SK-N-SH (cell line): Measurements from ENCODE around the gene TMPRSS13. TPM values are rescaled to one million over a fixed set of nuclear protein-coding genes. Genes with fewer than 3 reads are reported as not detected.

Experiments
- CTCF ChIA-PET: fragments of 300-600, 350-600 bp; formaldehyde crosslinking; extraction: SDS; loops from one replicate; lab custom pipeline; 2021; lab: Yijun Ruan, JAX
- POLR2A ChIA-PET: fragments of 350-600 bp; sonication (Branson Sonifier 250); formaldehyde crosslinking; extraction: SDS; loops from one replicate; lab custom pipeline; 2020; ENCODE audit warnings: antibody characterized with exemption, inconsistent platforms; lab: Yijun Ruan, JAX
- DNase-seq: peaks from one replicate; pipeline ENCODE4 v3.0.0; 2012
- H2AFZ ChIP-seq: fragments of 200-600 bp; sonication (generic); 2 replicates; pipeline ENCODE4 v1.8.1; 2016; ENCODE audit warnings: antibody characterized with exemption, mild to moderate bottlenecking, low read depth
- H3F3A ChIP-seq: fragments of 200-600 bp; sonication (generic); replicated peaks from 2 replicates; pipeline ENCODE3; 2016; ENCODE audit warnings: antibody characterized with exemption, mild to moderate bottlenecking; ENCODE audit not compliant: insufficient read depth
- H3K27ac ChIP-seq, 2 experiments: fragments of 200-500 bp in 1 of 2; fragments of 200-600 bp in 1 of 2; sonication (Bioruptor generic) in 1 of 2; sonication (generic), shearing (Covaris generic) in 1 of 2; 2 replicates each; pipeline versions ENCODE4 v1.5.1 to v1.6.1; 2014 to 2016; ENCODE audit warnings: low read depth in 2 of 2, inconsistent platforms in 1 of 2, low read length in 1 of 2, mild to moderate bottlenecking in 1 of 2, mixed read lengths in 1 of 2
- H3K27me3 ChIP-seq: fragments of 200-600 bp; sonication (generic), shearing (Covaris generic); 2 replicates; pipeline ENCODE4 v1.6.1; 2016; ENCODE audit warnings: mixed run types; ENCODE audit not compliant: insufficient read depth
- H3K36me3 ChIP-seq, 2 experiments: fragments of 200-500 bp in 1 of 2; fragments of 200-600 bp in 1 of 2; sonication (Bioruptor generic) in 1 of 2; sonication (generic) in 1 of 2; replicated peaks in 1 of 2; 2 replicates each; pipeline versions ENCODE3 to v1.5.1; 2014 to 2016; ENCODE audit warnings: low read length in 1 of 2, mild to moderate bottlenecking in 1 of 2; ENCODE audit not compliant: insufficient read depth in 2 of 2, control insufficient read depth in 1 of 2
- H3K4me1 ChIP-seq, 2 experiments: fragments of 200-500 bp in 1 of 2; fragments of 200-600 bp in 1 of 2; sonication (Bioruptor generic) in 1 of 2; sonication (generic), shearing (Covaris generic) in 1 of 2; 2 replicates each; pipeline versions ENCODE4 v1.5.1 to v1.6.1; 2014 to 2016; ENCODE audit warnings: low read depth in 1 of 2, low read length in 1 of 2, mixed run types in 1 of 2; ENCODE audit not compliant: insufficient read depth in 2 of 2, control insufficient read depth in 1 of 2
- H3K4me2 ChIP-seq: fragments of 200-600 bp; sonication (generic), shearing (Covaris generic); 2 replicates; pipeline ENCODE4 v1.6.1; 2017; ENCODE audit warnings: mixed run types
- H3K4me3 ChIP-seq, 2 experiments: fragments of 200-500 bp in 1 of 2; fragments of 200-600 bp in 1 of 2; sonication (Bioruptor generic) in 1 of 2; sonication (generic), shearing (Covaris generic) in 1 of 2; 2 replicates each; pipeline versions ENCODE4 v1.5.1 to v1.8.1; 2014 to 2016; ENCODE audit warnings: low read depth in 2 of 2, inconsistent platforms in 1 of 2, low read length in 1 of 2, mild to moderate bottlenecking in 1 of 2, mixed read lengths in 1 of 2, moderate library complexity in 1 of 2
- H3K79me2 ChIP-seq: fragments of 200-600 bp; sonication (generic); 2 replicates; pipeline ENCODE4 v1.8.1; 2017; ENCODE audit warnings: mild to moderate bottlenecking; ENCODE audit not compliant: insufficient read depth
- H3K9ac ChIP-seq: fragments of 200-600 bp; sonication (generic); 2 replicates; pipeline ENCODE4 v1.6.1; 2017; ENCODE audit warnings: mixed run types
- H3K9me2 ChIP-seq: fragments of 200-600 bp; sonication (generic); 2 replicates; pipeline ENCODE4 v1.6.1; 2017; ENCODE audit warnings: mixed run types
- H3K9me3 ChIP-seq: fragments of 200-600 bp; sonication (generic); 2 replicates; pipeline ENCODE4 v1.6.1; 2017; ENCODE audit warnings: mixed run types, mild to moderate bottlenecking, moderate library complexity
- H4K20me1 ChIP-seq: fragments of 200-600 bp; sonication (generic); 2 replicates; pipeline ENCODE4 v1.6.1; 2017; ENCODE audit warnings: mild to moderate bottlenecking, mixed run types; ENCODE audit not compliant: insufficient read depth
- ELF1 ChIP-seq: IDR thresholded peaks from 2 replicates; pipeline ENCODE4 v1.4.0; 2012
- GABPA ChIP-seq: IDR thresholded peaks from 2 replicates; pipeline ENCODE4 v1.4.0; 2012; ENCODE audit warnings: low read depth, mild to moderate bottlenecking
- IRF3 ChIP-seq: fragments of 150-350 bp; IDR thresholded peaks from 2 replicates; pipeline ENCODE4 v1.6.1; 2016; ENCODE audit warnings: mild to moderate bottlenecking, low read depth, low read length
- JUND ChIP-seq: IDR thresholded peaks from 2 replicates; pipeline ENCODE4 v1.4.0; 2012
- MAX ChIP-seq: IDR thresholded peaks from 2 replicates; pipeline ENCODE4 v1.4.0; 2012; ENCODE audit warnings: low read depth
- MXI1 ChIP-seq: IDR thresholded peaks from 2 replicates; pipeline ENCODE4 v1.6.1; 2012; ENCODE audit warnings: mild to moderate bottlenecking, low read depth, low read length, improper control_type of control experiment
- RAD21 ChIP-seq: IDR thresholded peaks from 2 replicates; pipeline ENCODE4 v1.6.1; 2012; ENCODE audit warnings: mild to moderate bottlenecking, low read length
- RCOR1 ChIP-seq: fragments of 150-350 bp; IDR thresholded peaks from 2 replicates; pipeline ENCODE4 v1.6.1; 2017; ENCODE audit warnings: antibody characterized with exemption, low read length
- RXRA ChIP-seq: IDR thresholded peaks from 2 replicates; pipeline ENCODE4 v1.4.0; 2012; ENCODE audit warnings: low read depth, mild to moderate bottlenecking, borderline replicate concordance
- SMC3 ChIP-seq: IDR thresholded peaks from 2 replicates; pipeline ENCODE4 v1.6.1; 2012; ENCODE audit warnings: low read depth, low read length, improper control_type of control experiment
- TCF12 ChIP-seq: IDR thresholded peaks from 2 replicates; pipeline ENCODE4 v1.4.0; 2012
- TEAD4 ChIP-seq: IDR thresholded peaks from 2 replicates; pipeline ENCODE4 v1.4.0; 2012; ENCODE audit warnings: mild to moderate bottlenecking, borderline replicate concordance; ENCODE audit not compliant: insufficient read depth
- USF2 ChIP-seq: fragments of 150-350 bp; IDR thresholded peaks from 2 replicates; pipeline ENCODE4 v1.6.1; 2017; ENCODE audit warnings: antibody characterized with exemption, low read length, low read depth, borderline replicate concordance
- YY1 ChIP-seq: IDR thresholded peaks from 2 replicates; pipeline ENCODE4 v1.4.0; 2012; ENCODE audit warnings: low read depth, mild to moderate bottlenecking
- WGBS: methylation state at CpG from one replicate; pipeline ENCODE4 v1.1.6; 2017; ENCODE audit warnings: low lambda C conversion rate; 5-methylcytosine and 5-hydroxymethylcytosine counted together
- polyA plus RNA-seq, 3 experiments: library from polyadenylated mRNA; depleted of rRNA; stranded (reverse); fragments of >200 nt; gene quantifications; 2 replicates each; pipeline ENCODE4 v1.2.3, GENCODE V29; 2012
- TF ChIP-seq, protein P1 (sequence below): IDR thresholded peaks from 2 replicates; pipeline ENCODE4 v1.6.1; 2012; ENCODE audit warnings: mild to moderate bottlenecking, low read depth, low read length, moderate library complexity
- TF ChIP-seq, protein P2 (sequence below): IDR thresholded peaks from 2 replicates; pipeline ENCODE4; 2012
- TF ChIP-seq, protein P3 (sequence below): fragments of 200-600 bp; sonication (generic); IDR thresholded peaks from 2 replicates; pipeline ENCODE4 v1.6.1; 2017; ENCODE audit warnings: antibody characterized with exemption, mild to moderate bottlenecking, moderate library complexity

Gene TMPRSS13
- polyA plus RNA-seq, 1 of the 3 experiments (the other 2 are of a cell fraction), result not detected

DNA sequence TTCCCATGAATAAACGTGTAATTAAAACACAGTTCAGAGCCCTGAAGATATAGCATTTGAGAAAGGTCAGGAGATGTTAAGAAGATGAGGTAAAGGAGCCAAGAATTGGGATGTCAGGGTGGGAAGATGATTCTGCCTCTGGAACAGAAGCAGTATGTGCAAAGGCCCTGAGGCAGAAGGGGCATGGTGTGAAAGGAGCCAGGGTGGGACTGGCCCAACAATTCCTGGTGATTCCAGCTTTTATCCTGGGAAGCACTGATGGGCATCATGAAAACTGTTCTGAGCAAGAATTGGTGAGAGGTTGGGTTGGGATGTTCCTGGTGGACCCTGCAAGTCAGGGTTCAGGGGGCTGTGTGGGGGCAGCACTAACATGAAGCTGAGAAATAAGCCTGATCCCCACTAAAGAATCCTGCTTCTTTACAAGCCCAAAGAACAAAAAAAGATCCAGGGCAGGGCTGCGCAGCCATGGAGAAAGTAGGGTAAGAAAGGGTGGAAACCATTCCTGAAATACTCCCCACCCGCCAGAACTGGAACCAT, 50.2 kb downstream of the TMPRSS13 start:
- H3K4me3 ChIP-seq, result no peak overlapping the region
- H3K9me2 ChIP-seq, result no peaks in the 10 kb centered on the region
- no peaks in the 10 kb centered on the region for H4K20me1 ChIP-seq
- no peaks in the 10 kb centered on the region for H3F3A ChIP-seq
- H3K9ac ChIP-seq, result no peak overlapping the region
- no peak overlapping the region for H3K4me2 ChIP-seq
- no peak for DNase-seq
- CTCF ChIA-PET, result interaction anchor here (1.0 to 4.1 kb wide), 2 partner anchors 12 to 68 kb away, joined by 3 to 31 read pairs; no protein-coding TSS in a partner anchor
- WGBS, result 54% methylated on average over 3 of the region's 3 CpGs
- no peaks in the 10 kb centered on the region for H3K36me3 ChIP-seq
- no peak for TF ChIP-seq MXI1
- TF ChIP-seq, protein P1, sequence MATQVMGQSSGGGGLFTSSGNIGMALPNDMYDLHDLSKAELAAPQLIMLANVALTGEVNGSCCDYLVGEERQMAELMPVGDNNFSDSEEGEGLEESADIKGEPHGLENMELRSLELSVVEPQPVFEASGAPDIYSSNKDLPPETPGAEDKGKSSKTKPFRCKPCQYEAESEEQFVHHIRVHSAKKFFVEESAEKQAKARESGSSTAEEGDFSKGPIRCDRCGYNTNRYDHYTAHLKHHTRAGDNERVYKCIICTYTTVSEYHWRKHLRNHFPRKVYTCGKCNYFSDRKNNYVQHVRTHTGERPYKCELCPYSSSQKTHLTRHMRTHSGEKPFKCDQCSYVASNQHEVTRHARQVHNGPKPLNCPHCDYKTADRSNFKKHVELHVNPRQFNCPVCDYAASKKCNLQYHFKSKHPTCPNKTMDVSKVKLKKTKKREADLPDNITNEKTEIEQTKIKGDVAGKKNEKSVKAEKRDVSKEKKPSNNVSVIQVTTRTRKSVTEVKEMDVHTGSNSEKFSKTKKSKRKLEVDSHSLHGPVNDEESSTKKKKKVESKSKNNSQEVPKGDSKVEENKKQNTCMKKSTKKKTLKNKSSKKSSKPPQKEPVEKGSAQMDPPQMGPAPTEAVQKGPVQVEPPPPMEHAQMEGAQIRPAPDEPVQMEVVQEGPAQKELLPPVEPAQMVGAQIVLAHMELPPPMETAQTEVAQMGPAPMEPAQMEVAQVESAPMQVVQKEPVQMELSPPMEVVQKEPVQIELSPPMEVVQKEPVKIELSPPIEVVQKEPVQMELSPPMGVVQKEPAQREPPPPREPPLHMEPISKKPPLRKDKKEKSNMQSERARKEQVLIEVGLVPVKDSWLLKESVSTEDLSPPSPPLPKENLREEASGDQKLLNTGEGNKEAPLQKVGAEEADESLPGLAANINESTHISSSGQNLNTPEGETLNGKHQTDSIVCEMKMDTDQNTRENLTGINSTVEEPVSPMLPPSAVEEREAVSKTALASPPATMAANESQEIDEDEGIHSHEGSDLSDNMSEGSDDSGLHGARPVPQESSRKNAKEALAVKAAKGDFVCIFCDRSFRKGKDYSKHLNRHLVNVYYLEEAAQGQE, result no peak
- no peak for TF ChIP-seq IRF3
- TF ChIP-seq YY1, result no peak
- TF ChIP-seq USF2, result no peak
- TF ChIP-seq MAX, result no peak
- TF ChIP-seq TCF12, result no peak
- no peak for TF ChIP-seq TEAD4
- no peak for TF ChIP-seq RAD21
- no peak for TF ChIP-seq RCOR1
- TF ChIP-seq GABPA, result no peak
- TF ChIP-seq SMC3, result no peak
- no peak for TF ChIP-seq JUND
- TF ChIP-seq, protein P2, sequence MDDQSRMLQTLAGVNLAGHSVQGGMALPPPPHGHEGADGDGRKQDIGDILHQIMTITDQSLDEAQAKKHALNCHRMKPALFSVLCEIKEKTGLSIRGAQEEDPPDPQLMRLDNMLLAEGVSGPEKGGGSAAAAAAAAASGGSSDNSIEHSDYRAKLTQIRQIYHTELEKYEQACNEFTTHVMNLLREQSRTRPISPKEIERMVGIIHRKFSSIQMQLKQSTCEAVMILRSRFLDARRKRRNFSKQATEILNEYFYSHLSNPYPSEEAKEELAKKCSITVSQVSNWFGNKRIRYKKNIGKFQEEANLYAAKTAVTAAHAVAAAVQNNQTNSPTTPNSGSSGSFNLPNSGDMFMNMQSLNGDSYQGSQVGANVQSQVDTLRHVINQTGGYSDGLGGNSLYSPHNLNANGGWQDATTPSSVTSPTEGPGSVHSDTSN, result no peak
- TF ChIP-seq, protein P3, sequence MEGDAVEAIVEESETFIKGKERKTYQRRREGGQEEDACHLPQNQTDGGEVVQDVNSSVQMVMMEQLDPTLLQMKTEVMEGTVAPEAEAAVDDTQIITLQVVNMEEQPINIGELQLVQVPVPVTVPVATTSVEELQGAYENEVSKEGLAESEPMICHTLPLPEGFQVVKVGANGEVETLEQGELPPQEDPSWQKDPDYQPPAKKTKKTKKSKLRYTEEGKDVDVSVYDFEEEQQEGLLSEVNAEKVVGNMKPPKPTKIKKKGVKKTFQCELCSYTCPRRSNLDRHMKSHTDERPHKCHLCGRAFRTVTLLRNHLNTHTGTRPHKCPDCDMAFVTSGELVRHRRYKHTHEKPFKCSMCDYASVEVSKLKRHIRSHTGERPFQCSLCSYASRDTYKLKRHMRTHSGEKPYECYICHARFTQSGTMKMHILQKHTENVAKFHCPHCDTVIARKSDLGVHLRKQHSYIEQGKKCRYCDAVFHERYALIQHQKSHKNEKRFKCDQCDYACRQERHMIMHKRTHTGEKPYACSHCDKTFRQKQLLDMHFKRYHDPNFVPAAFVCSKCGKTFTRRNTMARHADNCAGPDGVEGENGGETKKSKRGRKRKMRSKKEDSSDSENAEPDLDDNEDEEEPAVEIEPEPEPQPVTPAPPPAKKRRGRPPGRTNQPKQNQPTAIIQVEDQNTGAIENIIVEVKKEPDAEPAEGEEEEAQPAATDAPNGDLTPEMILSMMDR, result no peak
- no peak for TF ChIP-seq ELF1
- no peak for TF ChIP-seq RXRA
- TF ChIP-seq, all 33 proteins: peak for 0
- no peaks in the 10 kb centered on the region for H3K9me3 ChIP-seq
- peaks cover 23% of the 10 kb centered on the region for H3K27me3 ChIP-seq
- H2AFZ ChIP-seq, result no peak overlapping the region
- POLR2A ChIA-PET, result no interaction called here
- H3K79me2 ChIP-seq, result no peaks in the 10 kb centered on the region
- H3K27ac ChIP-seq, result no peak overlapping the region
- peaks cover 0 to 27% of the 10 kb centered on the region in 2 experiments; a peak in 1 of 4 replicates for H3K4me1 ChIP-seq
